SK-N-SH (cell line): ENCODE results near the gene CPB2. TPM values are rescaled to one million over a fixed set of nuclear protein-coding genes. Genes with fewer than 3 reads are reported as not detected.

Experiments
- CTCF ChIA-PET: fragments of 300-600, 350-600 bp; formaldehyde crosslinking; extraction: SDS; loops from one replicate; lab custom pipeline; 2021; lab: Yijun Ruan, JAX
- POLR2A ChIA-PET: fragments of 350-600 bp; sonication (Branson Sonifier 250); formaldehyde crosslinking; extraction: SDS; loops from one replicate; lab custom pipeline; 2020; ENCODE audit warnings: antibody characterized with exemption, inconsistent platforms; lab: Yijun Ruan, JAX
- DNase-seq: peaks from one replicate; pipeline ENCODE4 v3.0.0; 2012
- H2AFZ ChIP-seq: fragments of 200-600 bp; sonication (generic); 2 replicates; pipeline ENCODE4 v1.8.1; 2016; ENCODE audit warnings: antibody characterized with exemption, mild to moderate bottlenecking, low read depth
- H3F3A ChIP-seq: fragments of 200-600 bp; sonication (generic); replicated peaks from 2 replicates; pipeline ENCODE3; 2016; ENCODE audit warnings: antibody characterized with exemption, mild to moderate bottlenecking; ENCODE audit not compliant: insufficient read depth
- H3K27ac ChIP-seq, 2 experiments: fragments of 200-500 bp in 1 of 2; fragments of 200-600 bp in 1 of 2; sonication (Bioruptor generic) in 1 of 2; sonication (generic), shearing (Covaris generic) in 1 of 2; 2 replicates each; pipeline versions ENCODE4 v1.5.1 to v1.6.1; 2014 to 2016; ENCODE audit warnings: low read depth in 2 of 2, inconsistent platforms in 1 of 2, low read length in 1 of 2, mild to moderate bottlenecking in 1 of 2, mixed read lengths in 1 of 2
- H3K27me3 ChIP-seq: fragments of 200-600 bp; sonication (generic), shearing (Covaris generic); 2 replicates; pipeline ENCODE4 v1.6.1; 2016; ENCODE audit warnings: mixed run types; ENCODE audit not compliant: insufficient read depth
- H3K36me3 ChIP-seq, 2 experiments: fragments of 200-500 bp in 1 of 2; fragments of 200-600 bp in 1 of 2; sonication (Bioruptor generic) in 1 of 2; sonication (generic) in 1 of 2; replicated peaks in 1 of 2; 2 replicates each; pipeline versions ENCODE3 to v1.5.1; 2014 to 2016; ENCODE audit warnings: low read length in 1 of 2, mild to moderate bottlenecking in 1 of 2; ENCODE audit not compliant: insufficient read depth in 2 of 2, control insufficient read depth in 1 of 2
- H3K4me1 ChIP-seq, 2 experiments: fragments of 200-500 bp in 1 of 2; fragments of 200-600 bp in 1 of 2; sonication (Bioruptor generic) in 1 of 2; sonication (generic), shearing (Covaris generic) in 1 of 2; 2 replicates each; pipeline versions ENCODE4 v1.5.1 to v1.6.1; 2014 to 2016; ENCODE audit warnings: low read depth in 1 of 2, low read length in 1 of 2, mixed run types in 1 of 2; ENCODE audit not compliant: insufficient read depth in 2 of 2, control insufficient read depth in 1 of 2
- H3K4me2 ChIP-seq: fragments of 200-600 bp; sonication (generic), shearing (Covaris generic); 2 replicates; pipeline ENCODE4 v1.6.1; 2017; ENCODE audit warnings: mixed run types
- H3K4me3 ChIP-seq, 2 experiments: fragments of 200-500 bp in 1 of 2; fragments of 200-600 bp in 1 of 2; sonication (Bioruptor generic) in 1 of 2; sonication (generic), shearing (Covaris generic) in 1 of 2; 2 replicates each; pipeline versions ENCODE4 v1.5.1 to v1.8.1; 2014 to 2016; ENCODE audit warnings: low read depth in 2 of 2, inconsistent platforms in 1 of 2, low read length in 1 of 2, mild to moderate bottlenecking in 1 of 2, mixed read lengths in 1 of 2, moderate library complexity in 1 of 2
- H3K79me2 ChIP-seq: fragments of 200-600 bp; sonication (generic); 2 replicates; pipeline ENCODE4 v1.8.1; 2017; ENCODE audit warnings: mild to moderate bottlenecking; ENCODE audit not compliant: insufficient read depth
- H3K9ac ChIP-seq: fragments of 200-600 bp; sonication (generic); 2 replicates; pipeline ENCODE4 v1.6.1; 2017; ENCODE audit warnings: mixed run types
- H3K9me2 ChIP-seq: fragments of 200-600 bp; sonication (generic); 2 replicates; pipeline ENCODE4 v1.6.1; 2017; ENCODE audit warnings: mixed run types
- H3K9me3 ChIP-seq: fragments of 200-600 bp; sonication (generic); 2 replicates; pipeline ENCODE4 v1.6.1; 2017; ENCODE audit warnings: mixed run types, mild to moderate bottlenecking, moderate library complexity
- H4K20me1 ChIP-seq: fragments of 200-600 bp; sonication (generic); 2 replicates; pipeline ENCODE4 v1.6.1; 2017; ENCODE audit warnings: mild to moderate bottlenecking, mixed run types; ENCODE audit not compliant: insufficient read depth
- CHD2 ChIP-seq: fragments of 150-350 bp; IDR thresholded peaks from 2 replicates; pipeline ENCODE4 v1.6.1; 2018; ENCODE audit warnings: low read length; ENCODE audit not compliant: partially characterized antibody
- EP300 ChIP-seq, 2 experiments: IDR thresholded peaks; 2 replicates each; pipeline versions ENCODE4 v1.4.0 to v1.6.1; 2012; ENCODE audit warnings: borderline replicate concordance in 1 of 2, low read depth in 1 of 2, low read length in 1 of 2
- EZH2phosphoT487 ChIP-seq: fragments of 200-600 bp; sonication (generic); IDR thresholded peaks from 2 replicates; pipeline ENCODE4 v1.6.1; 2017; ENCODE audit warnings: low read depth, mixed run types, mild to moderate bottlenecking, antibody characterized with exemption, moderate library complexity, borderline replicate concordance
- FOXJ3 ChIP-seq: sonication (generic); formaldehyde crosslinking; IDR thresholded peaks from 2 replicates; pipeline ENCODE4 v1.5.1; 2020; ENCODE audit warnings: mild to moderate bottlenecking, missing genetic modification reagents
- JUND ChIP-seq: IDR thresholded peaks from 2 replicates; pipeline ENCODE4 v1.4.0; 2012
- MXI1 ChIP-seq: IDR thresholded peaks from 2 replicates; pipeline ENCODE4 v1.6.1; 2012; ENCODE audit warnings: mild to moderate bottlenecking, low read depth, low read length, improper control_type of control experiment
- POLR2AphosphoS5 ChIP-seq: IDR thresholded peaks from 2 replicates; pipeline ENCODE4 v1.6.1; 2012; ENCODE audit warnings: low read depth, low read length
- RCOR1 ChIP-seq: fragments of 150-350 bp; IDR thresholded peaks from 2 replicates; pipeline ENCODE4 v1.6.1; 2017; ENCODE audit warnings: antibody characterized with exemption, low read length
- REST ChIP-seq: IDR thresholded peaks from 2 replicates; pipeline ENCODE4 v1.6.1; 2012; ENCODE audit warnings: mild to moderate bottlenecking, low read depth, low read length, moderate library complexity
- TAF1 ChIP-seq: IDR thresholded peaks from 2 replicates; pipeline ENCODE4 v1.6.1; 2012; ENCODE audit warnings: low read depth, mild to moderate bottlenecking, low read length, moderate library complexity, borderline replicate concordance
- TCF12 ChIP-seq: IDR thresholded peaks from 2 replicates; pipeline ENCODE4 v1.4.0; 2012
- TEAD4 ChIP-seq: IDR thresholded peaks from 2 replicates; pipeline ENCODE4 v1.4.0; 2012; ENCODE audit warnings: mild to moderate bottlenecking, borderline replicate concordance; ENCODE audit not compliant: insufficient read depth
- whole genome bisulfite sequencing: methylation state at CpG from one replicate; pipeline ENCODE4 v1.1.6; 2017; ENCODE audit warnings: low lambda C conversion rate; 5-methylcytosine and 5-hydroxymethylcytosine counted together
- polyA plus RNA-seq, 3 experiments: library from polyadenylated mRNA; depleted of rRNA; stranded (reverse); fragments of >200 nt; gene quantifications; 2 replicates each; pipeline ENCODE4 v1.2.3, GENCODE V29; 2012
- TF ChIP-seq, protein P1 (sequence below): fragments of 150-350 bp; IDR thresholded peaks from 2 replicates; pipeline ENCODE4 v1.6.1; 2017; ENCODE audit warnings: antibody characterized with exemption, low read length, low read depth, borderline replicate concordance
- TF ChIP-seq, protein P2 (sequence below): fragments of 200-600 bp; sonication (generic); IDR thresholded peaks from 2 replicates; pipeline ENCODE4 v1.6.1; 2017; ENCODE audit warnings: antibody characterized with exemption, mild to moderate bottlenecking, moderate library complexity
- TF ChIP-seq, protein P3 (sequence below): fragments of 150-350 bp; IDR thresholded peaks from 2 replicates; pipeline ENCODE4 v1.6.1; 2016; ENCODE audit warnings: mild to moderate bottlenecking, low read depth, low read length

Gene CPB2
- polyA plus RNA-seq, 1 of the 3 experiments (the other 2 are of a cell fraction) = not detected

GRCh38 chr13:46038296-46038695, 66.5 kb downstream of the CPB2 start:
- TF ChIP-seq EZH2phosphoT487 (no peak), TEAD4 (no peak), EP300 (IDR thresholded peaks at IDR 0.05; ENCODE audit: borderline replicate concordance in 1 of 2, low read depth in 1 of 2, low read length in 1 of 2) (no peak), JUND (no peak), MXI1 (no peak), FOXJ3 (CRISPR knock-in tag) (no peak), RCOR1 (no peak), POLR2AphosphoS5 (no peak)
- TF ChIP-seq, protein P1, sequence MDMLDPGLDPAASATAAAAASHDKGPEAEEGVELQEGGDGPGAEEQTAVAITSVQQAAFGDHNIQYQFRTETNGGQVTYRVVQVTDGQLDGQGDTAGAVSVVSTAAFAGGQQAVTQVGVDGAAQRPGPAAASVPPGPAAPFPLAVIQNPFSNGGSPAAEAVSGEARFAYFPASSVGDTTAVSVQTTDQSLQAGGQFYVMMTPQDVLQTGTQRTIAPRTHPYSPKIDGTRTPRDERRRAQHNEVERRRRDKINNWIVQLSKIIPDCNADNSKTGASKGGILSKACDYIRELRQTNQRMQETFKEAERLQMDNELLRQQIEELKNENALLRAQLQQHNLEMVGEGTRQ = no peak
- TF ChIP-seq, protein P2, sequence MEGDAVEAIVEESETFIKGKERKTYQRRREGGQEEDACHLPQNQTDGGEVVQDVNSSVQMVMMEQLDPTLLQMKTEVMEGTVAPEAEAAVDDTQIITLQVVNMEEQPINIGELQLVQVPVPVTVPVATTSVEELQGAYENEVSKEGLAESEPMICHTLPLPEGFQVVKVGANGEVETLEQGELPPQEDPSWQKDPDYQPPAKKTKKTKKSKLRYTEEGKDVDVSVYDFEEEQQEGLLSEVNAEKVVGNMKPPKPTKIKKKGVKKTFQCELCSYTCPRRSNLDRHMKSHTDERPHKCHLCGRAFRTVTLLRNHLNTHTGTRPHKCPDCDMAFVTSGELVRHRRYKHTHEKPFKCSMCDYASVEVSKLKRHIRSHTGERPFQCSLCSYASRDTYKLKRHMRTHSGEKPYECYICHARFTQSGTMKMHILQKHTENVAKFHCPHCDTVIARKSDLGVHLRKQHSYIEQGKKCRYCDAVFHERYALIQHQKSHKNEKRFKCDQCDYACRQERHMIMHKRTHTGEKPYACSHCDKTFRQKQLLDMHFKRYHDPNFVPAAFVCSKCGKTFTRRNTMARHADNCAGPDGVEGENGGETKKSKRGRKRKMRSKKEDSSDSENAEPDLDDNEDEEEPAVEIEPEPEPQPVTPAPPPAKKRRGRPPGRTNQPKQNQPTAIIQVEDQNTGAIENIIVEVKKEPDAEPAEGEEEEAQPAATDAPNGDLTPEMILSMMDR = no peak
- TF ChIP-seq, all 33 proteins: peak for 0
- Histone ChIP-seq H3K4me1 (no peaks in the 10 kb centered on the region; a peak in 1 of 4 replicates), H3K9ac (no peak overlapping the region), H3K9me2 (no peaks in the 10 kb centered on the region), H3K4me3 (no peak overlapping the region), H3K27ac (no peak overlapping the region), H3K36me3 (peaks cover 54 to 58% of the 10 kb centered on the region in 2 experiments), H3K4me2 (no peak overlapping the region), H3K27me3 (no peaks in the 10 kb centered on the region), H3K9me3 (no peaks in the 10 kb centered on the region), H2AFZ (no peak overlapping the region), H3F3A (peaks cover 7% of the 10 kb centered on the region), H4K20me1 (no peaks in the 10 kb centered on the region; the same call in 1 of the 2 replicates), H3K79me2 (peaks cover 62% of the 10 kb centered on the region; the same call in 1 of the 2 replicates)
- 97% methylated on average over 4 of the region's 4 CpGs for WGBS
- ChIA-PET CTCF (interaction anchor here (1.7 kb wide), 1 partner anchor 9 kb away, joined by 4 read pairs; no protein-coding TSS in a partner anchor), POLR2A (no interaction called here)
- DNase-seq = no peak

GRCh38 chr13:46035066-46035465, 69.8 kb downstream of the CPB2 start:
- CTCF ChIA-PET = interaction anchor here (1.3 to 1.9 kb wide), 2 partner anchors 18 to 25 kb away, joined by 4 read pairs; partner anchors contain the start of gene ZC3H13
- H3K4me3 ChIP-seq = no peak overlapping the region
- H3K79me2 ChIP-seq = peaks cover 71% of the 10 kb centered on the region
- H3K9me3 ChIP-seq = peaks cover 9% of the 10 kb centered on the region
- no peak overlapping the region for H3K4me2 ChIP-seq
- H3K9me2 ChIP-seq = no peaks in the 10 kb centered on the region
- DNase-seq = no peak
- peaks cover 54 to 62% of the 10 kb centered on the region in 2 experiments for H3K36me3 ChIP-seq
- WGBS = 100% methylated on average over 2 of the region's 2 CpGs
- no peak overlapping the region for H2AFZ ChIP-seq
- POLR2A ChIA-PET = no interaction called here
- H3K9ac ChIP-seq = no peak overlapping the region
- no peaks in the 10 kb centered on the region for H3K27me3 ChIP-seq
- H3F3A ChIP-seq = no peaks in the 10 kb centered on the region
- no peaks in the 10 kb centered on the region for H4K20me1 ChIP-seq
- no peak overlapping the region for H3K27ac ChIP-seq
- H3K4me1 ChIP-seq = no peaks in the 10 kb centered on the region
- TF ChIP-seq, protein P1 = no peak
- TF ChIP-seq TCF12 (no peak), EP300 (IDR thresholded peaks at IDR 0.05; ENCODE audit: borderline replicate concordance in 1 of 2, low read depth in 1 of 2, low read length in 1 of 2) (no peak), REST (no peak), CHD2 (no peak), EZH2phosphoT487 (no peak), POLR2AphosphoS5 (no peak), TAF1 (no peak), MXI1 (no peak)
- TF ChIP-seq, protein P3, sequence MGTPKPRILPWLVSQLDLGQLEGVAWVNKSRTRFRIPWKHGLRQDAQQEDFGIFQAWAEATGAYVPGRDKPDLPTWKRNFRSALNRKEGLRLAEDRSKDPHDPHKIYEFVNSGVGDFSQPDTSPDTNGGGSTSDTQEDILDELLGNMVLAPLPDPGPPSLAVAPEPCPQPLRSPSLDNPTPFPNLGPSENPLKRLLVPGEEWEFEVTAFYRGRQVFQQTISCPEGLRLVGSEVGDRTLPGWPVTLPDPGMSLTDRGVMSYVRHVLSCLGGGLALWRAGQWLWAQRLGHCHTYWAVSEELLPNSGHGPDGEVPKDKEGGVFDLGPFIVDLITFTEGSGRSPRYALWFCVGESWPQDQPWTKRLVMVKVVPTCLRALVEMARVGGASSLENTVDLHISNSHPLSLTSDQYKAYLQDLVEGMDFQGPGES = no peak
